DMS53 (cell line): ENCODE data around the gene DMD.

ENCODE experiments used
- DNase-seq: peaks from one replicate; lab custom pipeline; 2025; lab: John Stamatoyannopoulos, UW

Gene DMD

DNA sequence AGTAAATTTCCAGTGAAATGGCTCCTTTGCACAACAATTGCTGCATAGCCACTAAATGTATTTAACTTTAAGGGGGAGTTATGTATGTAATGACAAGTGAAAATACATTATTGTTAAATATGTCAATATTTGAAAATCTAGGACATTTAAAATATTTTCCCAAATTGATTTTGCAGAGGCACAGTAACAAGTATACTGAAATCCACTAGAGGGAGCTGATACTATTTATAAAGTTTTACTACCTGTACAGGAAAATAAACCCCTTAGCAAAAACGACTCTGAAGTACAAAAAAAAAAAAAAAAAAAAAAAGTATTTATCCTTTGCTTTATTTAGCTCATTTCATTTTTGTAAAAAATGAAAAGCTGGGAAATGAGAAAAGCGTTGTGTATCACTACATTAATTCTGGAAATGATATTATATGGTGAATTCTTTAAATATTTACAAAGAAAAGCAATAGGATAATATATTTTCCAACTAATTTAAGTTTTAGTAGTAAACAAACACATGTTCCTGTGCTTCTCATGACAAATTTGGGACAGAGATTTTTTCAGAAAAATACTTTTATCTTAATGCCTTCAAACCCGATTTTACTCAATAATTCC, 727.7 kb downstream of the DMD start:
- DNase-seq, result peak; percentile 62

DNA sequence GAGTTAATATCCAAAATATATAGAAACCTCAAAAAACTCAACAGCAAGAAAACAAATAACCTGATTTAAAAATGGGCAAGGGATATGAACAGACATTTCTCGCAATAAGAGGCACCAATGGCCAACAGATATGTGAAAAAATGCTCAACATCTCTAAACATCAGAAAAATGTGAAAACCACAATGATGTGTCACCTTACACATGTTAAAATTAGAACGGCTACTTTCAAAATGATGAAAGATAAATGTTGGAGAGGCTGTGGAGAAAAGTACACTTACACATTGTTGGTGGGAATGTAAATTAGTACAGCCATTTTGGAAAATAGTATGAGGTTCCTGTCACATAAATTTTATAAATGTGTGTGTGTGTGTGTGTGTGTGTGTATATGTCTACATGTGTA, 731.3 kb downstream of the DMD start:
- no peak for DNase-seq

DNA sequence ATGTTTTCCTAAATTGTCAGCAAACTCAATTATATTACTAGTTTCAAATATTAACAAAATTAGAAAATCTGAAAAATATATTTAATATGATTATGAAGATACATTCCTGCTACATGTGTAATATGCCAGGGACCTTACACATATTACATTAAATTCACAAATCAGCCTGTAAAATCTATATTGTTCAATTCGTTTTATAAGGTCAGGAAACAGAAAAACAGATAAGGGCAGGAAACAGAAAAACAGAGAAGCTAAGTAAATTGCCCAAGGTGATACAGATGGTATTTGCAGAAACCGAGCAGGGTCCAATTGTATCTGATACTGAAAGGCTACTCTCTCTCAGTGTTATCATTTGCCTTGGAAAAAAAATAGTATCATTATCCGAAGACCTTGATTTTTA, 739.0 kb downstream of the DMD start:
- DNase-seq, result no peak

DNA sequence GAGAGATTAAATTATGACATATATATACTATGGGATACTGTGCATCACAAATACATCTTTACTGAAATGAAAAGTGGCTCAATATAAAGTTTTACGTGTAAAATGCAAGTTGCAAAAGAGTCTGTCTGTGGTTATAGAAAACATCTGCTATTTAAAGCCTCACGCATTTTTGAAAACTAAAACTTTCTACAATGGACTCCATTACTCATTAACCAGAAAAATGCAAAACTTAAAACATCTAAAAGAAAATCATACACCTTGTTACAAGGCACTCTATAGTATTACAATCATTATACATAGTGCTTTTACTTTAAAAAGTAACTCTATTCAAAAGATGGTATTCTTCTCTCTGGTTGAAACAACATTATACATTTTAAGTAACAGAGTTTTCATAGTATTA, 755.6 kb downstream of the DMD start:
- no peak for DNase-seq

DNA sequence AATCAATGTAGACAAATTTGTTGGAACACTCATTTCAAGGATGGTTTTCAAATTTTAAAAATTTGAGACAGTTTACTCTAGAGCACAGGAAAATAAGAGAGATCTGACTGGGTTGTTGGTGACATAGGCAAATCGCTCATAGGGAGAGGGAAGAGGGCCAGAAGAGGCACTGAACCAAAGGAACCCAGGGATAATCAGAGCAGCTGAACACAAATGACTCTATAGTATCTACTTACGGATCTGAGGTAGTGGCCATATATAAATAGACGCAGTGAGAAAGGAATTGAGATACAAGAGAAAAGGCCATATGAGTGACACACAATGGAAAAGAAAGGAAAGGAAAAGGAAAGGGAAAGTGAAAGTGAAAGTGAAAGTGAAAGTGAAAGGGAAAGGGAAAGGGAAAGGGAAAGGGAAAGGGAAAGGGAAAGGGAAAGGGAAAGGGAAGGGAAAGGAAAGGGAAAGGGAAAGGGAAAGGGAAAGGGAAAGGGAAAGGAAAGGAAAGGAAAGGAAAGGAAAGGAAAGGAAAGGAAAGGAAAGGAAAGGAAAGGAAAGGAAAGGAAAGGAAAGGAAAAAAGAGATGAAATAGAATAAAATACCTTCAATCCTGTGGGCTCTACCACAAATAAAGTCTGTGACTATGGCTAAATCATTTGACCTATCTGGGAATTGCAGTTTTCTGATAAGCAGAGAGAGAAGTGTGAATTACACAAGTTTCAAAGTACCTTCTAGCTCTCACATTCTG, 759.2 kb downstream of the DMD start:
- peak; percentile 4 for DNase-seq

DNA sequence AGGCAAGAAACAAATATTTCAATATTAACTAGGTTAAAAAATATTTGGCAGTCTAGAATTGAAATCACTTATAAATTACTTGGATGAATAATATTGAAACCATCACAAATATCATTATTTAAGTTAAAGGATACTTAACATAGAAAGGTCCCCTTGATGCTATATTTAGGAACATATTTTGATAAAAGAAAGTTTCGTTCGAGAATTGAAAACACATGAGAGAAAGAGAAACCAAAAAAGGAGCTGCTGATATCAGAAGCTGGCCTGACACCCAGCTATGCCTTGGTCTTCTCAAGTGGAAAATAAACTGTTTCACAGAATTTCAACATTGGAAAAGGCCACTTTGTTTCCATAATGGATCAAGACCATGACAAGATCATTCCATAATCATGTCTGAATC, 762.4 kb downstream of the DMD start:
- DNase-seq, result no peak

DNA sequence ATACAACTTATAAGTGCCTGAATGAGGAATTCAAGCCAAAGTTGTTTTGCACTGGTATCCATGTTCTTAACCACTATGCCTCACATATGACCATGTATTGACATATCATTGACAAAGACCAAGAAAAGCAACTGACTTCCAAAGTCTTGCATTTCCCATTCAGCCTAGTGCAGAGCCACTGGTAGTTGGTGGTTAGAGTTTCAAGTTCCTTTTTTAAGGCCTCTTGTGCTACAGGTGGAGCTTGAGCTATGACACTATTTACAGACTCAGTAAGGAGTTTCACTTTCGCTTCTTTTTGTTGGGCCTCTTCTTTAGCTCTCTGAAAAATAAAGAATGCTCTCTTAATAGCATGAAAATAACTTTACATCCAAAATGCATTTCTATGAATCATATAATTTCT, 763.0 kb downstream of the DMD start:
- DNase-seq, result peak; percentile 49

DNA sequence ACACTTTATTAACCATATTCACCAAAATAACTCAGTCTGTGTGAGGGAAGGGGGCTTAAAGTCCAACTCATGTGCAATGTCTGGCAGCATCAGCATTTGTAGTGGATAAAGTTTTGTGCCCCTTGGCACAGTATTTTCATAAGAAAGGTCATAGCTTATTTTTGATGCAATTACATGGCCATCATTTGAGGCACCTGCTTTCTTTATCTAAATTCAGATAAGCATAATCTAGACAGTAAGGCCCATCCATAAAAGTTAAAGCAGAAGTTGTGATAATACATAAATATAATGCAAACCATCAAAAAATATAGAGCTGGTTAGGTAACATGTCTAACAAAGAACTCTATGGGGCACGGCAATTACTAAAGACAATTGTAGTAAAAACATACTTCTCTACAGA, 763.7 kb downstream of the DMD start:
- no peak for DNase-seq

DNA sequence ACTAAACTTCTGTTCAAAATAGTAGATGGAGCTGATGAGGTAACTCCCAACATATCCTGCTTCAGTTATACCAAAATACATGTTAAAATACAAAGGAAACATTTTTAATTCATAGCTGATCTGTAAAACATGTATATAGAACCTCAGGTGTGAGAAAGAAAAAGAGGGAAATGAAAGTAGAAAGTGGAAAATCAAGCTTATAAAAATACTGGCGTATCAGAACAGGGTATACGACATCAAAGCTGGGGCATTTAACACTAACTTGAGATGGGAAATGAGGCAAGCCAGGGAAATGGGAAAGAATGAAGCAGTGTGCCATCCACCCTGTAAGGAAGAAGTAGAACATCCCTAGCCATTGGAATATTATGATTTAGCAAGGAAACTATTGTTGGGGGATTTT, 767.5 kb downstream of the DMD start:
- no peak for DNase-seq

DNA sequence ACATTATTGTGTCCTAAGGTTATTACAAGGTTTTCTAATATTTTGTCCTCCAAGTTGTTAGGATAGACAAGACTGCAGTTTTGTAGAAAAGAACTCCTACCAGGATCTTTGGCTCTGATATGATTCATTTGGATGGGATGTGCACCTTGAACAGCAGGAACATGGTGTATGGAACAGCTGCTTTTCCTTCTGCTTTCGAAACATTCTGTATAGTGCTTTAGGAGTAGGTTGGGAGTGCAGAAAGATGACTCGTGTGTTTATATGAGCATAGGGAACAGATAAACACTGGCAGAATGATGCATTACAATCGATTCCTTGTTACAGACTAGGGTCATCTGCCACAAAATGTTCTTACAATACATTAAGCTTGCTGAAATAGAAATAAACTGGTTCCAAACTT, 790.1 kb downstream of the DMD start:
- no peak for DNase-seq

DNA sequence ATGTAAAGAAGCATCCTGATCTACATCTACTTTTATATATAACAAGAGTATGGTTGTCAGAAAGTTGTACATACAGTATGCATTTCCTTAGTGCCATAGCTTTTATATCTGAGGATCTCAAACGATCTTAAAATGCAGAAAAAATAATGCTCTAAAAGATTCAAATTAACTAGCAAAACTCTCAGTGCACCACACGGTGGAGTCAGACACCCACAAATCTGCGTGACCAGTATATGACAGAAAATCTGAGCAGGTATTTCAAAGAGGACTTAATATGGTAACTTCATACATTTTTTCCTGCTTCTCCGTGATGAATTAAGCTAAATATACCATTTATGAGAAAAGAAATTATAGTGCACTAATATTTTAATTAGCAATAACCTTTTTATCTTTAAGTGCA, 803.0 kb downstream of the DMD start:
- DNase-seq, result peak; percentile 33

DNA sequence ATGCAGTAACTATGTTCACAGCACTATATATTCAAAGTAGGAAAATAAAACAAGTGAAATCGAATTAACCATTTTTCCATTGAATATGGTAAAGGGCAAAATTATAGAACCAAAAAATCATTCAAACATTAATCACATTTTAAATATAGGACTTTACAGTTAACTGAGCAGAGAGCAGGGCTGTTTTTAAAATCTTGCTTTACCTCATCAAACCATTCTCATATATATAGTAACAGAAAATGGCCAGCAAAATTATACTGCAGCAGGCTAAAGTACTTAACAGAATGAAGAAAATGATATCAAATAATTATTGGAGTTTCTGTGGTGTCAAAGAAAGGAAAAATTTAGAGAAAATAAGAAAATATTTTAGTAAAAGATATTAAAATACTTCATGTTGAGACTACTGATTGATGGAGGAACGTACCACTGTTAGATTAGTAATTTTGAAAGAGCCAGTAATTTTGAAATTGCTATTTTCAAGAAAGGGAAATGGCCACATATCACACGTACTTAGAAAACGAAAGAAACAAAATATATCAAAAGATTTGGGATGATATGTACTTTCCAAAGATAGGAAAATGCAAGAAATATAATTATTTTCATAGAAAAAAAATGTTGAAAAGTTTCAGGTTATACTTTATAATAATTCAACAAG, 813.7 kb downstream of the DMD start:
- DNase-seq, result no peak

DNA sequence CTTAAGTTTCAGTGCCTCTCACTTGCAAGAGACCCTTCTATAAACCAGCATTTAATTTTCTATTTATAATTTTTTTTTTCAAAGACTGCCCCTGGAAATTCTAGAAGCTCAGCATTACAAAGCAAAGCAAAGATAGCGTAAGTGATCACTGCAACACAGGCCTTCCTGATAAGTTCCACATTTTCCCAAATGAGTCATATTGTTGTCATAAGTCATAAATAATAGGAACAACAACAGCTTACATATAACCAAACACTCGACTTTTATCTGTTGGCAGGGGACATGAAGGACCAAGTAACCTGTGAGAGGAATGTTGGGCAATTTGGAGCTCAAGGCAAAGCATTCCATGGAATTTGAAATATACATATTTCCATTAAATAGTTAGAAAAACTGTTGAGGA, 815.5 kb downstream of the DMD start:
- peak; percentile 37 for DNase-seq

DNA sequence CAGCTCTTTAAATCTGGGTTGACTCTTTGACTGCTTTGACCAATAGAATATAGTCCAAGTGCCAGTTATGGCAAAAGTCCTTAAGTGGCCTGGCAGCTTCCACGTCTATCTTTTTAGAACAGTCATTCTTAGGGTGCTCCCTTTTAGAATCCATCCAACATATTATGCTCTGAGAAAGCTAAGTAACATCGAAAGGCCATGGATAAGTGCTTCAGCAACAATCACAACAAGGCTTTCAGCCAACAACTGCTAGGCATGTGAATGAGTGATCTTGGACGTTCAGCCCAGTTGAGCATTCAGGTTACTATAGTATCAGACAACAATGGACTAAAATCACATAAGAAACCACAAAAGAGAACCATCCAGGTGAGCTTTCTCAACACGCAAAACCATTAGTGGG, 818.7 kb downstream of the DMD start:
- DNase-seq, result no peak

DNA sequence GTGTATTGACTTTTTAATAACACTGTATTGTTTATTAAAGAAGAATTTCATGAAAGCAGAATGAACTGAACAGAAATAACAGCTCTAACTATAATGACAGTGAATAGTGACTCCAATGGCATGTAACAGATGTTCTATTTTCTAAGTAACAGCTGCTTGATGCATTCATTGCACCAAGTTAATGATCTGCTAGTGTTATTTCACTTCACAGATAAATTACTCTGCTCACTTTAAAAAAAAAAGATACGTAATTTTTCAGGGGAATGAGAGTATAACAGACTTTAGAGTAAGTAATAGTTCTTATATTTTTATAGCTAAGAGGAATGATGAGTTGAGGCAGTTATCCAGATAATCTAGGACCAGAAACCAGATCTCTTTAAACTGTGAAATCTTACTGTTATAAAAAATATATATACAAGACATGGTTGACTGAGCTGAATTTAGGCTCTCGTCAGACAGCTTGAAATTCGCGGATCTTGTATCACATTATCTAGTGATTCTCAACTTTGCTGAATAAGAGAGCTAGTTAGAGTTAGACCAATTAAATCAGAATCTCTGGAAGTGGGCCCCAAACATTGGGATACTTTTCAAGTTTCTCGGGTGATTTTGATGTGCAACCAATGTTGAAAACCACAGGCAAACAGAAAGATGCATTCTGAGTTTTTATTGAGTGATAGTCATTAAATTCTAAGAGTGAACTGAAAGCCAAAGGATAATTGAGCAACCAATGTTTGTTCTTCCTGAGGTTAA, 840.7 kb downstream of the DMD start:
- DNase-seq, result no peak

DNA sequence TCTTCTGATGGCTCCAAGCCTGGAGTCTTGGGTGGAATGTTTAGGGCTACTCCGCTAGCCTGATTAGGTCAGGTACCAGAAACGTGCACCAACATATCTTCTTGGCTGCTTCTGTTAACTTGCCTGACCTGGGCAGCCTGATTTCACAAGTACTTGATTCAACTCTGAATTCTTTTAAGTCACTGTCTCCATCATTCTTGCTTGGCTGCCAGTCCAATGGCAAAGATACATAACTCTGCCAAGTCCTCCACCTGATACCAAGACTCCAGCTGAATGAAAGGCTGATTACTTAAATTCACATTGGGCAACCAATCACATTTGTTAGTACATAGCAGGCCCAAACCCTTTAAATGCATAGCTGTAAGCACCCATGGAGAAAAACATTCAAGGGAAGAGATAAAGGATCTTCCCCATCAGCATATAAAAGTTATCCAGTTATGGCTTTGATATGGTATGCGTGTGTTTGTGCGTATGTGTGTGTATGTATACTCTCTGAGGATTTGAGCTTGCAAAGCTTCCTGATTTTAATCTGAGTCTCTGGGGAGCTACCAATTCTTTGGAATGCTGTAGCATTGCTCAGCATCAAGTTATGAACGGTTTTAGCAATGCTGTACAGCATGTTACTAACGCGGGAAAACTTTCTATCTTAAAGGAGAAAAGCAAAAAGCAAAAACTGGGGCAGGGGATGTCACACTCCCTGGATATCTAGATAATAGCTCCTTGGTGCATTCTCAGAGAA, 917.2 kb downstream of the DMD start:
- DNase-seq, result no peak

DNA sequence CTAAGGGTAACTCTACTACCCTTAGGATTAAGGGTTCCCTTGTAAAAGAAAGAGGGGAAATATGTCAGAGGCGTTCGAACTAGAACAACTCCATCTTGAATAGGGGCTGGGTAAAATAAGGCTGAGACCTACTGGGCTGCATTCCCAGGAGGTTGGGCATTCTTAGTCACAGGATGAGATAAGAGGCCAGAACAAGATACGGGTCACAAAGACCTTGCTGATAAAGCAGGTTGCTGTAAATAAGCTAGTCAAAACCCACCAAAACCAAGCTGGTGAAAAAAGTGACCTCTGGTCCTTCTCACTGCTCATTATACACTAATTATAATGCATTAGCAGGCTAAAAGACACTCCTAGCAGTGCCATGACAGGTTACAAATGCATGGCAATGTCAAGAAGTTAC, 922.0 kb downstream of the DMD start:
- no peak for DNase-seq

DNA sequence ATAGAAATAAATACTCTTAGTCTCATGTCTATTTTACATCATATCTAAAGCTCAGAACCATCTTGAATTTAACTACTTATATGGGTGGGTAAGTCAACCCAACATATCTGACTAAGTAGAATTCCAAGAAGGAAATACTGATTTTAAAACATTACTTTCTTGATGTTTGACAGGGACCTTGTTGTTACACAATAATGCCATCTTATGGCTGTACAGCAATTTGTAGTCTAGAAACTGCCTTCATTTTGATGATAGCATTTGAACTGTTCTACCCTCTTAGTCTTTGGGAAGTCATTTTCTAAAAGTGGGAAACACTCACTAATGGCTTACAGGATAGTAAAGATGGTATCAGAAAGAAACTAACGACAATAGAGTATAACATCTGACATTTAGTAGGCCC, 929.5 kb downstream of the DMD start:
- no peak for DNase-seq

DNA sequence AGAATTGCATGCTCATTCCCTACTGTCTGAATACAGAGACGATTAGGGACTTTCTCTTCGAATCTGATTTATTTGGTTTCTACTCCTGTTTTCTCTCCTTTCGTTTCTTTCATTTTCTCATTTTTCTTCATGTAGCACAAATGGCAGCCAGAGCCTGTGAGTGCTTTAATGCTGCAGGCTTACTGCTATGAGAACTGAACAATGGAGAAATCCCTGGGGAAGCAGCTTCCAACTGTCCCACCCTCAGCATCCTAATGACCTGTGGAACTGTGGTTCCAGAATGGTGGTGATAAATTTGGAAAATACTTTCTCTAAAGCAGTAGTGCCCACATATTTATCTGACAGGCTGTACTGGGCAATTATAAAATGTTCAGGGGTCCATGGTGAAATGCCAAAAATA, 930.4 kb downstream of the DMD start:
- no peak for DNase-seq

DNA sequence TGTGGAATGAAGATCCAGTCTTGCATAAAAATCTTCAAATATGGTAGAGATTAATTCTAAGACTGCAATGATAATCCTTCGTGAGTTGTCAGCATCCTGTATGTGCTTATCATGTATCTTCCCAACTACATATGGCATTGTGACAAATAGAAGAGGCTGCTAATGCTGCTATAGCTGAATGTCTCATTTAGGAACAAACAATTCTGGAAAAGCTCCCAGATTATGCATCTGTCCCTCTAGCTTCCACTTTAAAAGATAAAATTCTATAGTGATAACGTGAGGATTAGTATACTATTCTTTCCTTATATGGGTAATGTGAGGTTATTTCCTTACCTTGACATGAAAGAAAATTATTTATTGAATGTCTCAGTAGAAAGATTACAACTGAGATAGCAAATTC, 930.9 kb downstream of the DMD start:
- DNase-seq, result no peak

DNA sequence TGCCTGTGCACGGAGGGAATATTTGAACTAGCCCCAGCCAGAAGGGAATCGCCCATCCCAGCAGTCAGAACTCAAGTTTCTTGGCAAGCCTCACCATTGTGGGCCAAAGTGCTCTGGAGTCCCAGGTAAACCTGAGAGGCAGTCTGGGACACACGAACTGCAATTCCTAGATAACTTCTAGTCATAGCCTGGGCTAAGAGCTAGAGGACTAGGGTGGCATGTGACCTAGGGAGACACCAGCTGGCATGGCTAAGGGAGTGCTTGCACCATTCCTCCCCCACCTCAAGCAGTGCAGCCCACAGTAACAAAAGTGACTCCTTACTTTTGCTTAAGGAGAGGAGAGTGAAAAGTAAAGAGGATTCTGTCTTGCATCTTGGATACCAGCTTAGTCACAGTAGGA, 935.2 kb downstream of the DMD start:
- DNase-seq, result no peak

DNA sequence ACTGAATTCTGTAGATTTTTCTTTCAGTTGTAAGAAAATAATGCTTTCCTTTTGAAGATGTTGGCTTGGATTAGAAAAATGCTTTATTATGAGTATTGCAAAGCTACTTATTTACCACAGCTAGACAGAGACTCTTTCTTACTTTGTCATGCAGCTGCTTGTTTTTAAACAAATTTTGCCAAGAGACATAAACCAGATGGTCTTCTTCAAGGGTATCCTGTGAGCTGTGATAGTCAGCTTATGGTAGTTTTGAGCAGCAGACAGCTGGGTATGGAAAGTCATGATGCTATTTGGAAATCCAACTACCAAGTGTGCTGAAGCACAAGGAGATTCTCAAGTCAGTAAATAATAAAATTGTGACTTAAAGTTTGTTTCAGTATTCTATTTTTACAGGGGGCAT, 941.5 kb downstream of the DMD start:
- no peak for DNase-seq
